Right lobe of liver (tissue), 4 donors: ENCODE data around the gene PRKCZ.

Source experiments
- CTCF ChIP-seq, 4 donors: fragments of 200-600 bp in 3 of 4; fragments of 450-650 bp in 1 of 4; IDR thresholded peaks; one replicate each; pipeline versions ENCODE4 v1.5.1 to v1.8.0; 2016 to 2022; ENCODE audit warnings: antibody characterized with exemption in 4 of 4, mild to moderate bottlenecking in 2 of 4
- POLR2A ChIP-seq: fragments of 450-650 bp; IDR thresholded peaks from one replicate; pipeline ENCODE4 v1.6.1; 2017; ENCODE audit warnings: antibody characterized with exemption, mild to moderate bottlenecking
- donor health status: DM: no; HTN: no; CAD: no.
- donor health status: DM: no; HTN: no; CAD: no.
- donor health status: DM: no; HTN: yes; CAD: no.

GRCh38 chr1:2095981-2096736, 45.9 kb downstream of the PRKCZ start:
- TF ChIP-seq CTCF (IDR thresholded peaks at IDR 0.05) (no peak), POLR2A (no peak)
